HL-60/S4 (cell line): ENCODE results near the gene PDE4D.
"Not testable (repeated sequence)": the region's sequence is repeated elsewhere in the genome, so short reads cannot be mapped to it uniquely, and the experiment has no call there.

Experiments used
- in situ Hi-C: fragments of 300-500 bp; cut with MboI; formaldehyde crosslinking; loops from 2 replicates; pipeline ENCODE4 v1.14.3; 2022; ENCODE audit warnings: low sequenced_read_pairs

The PDE4D gene

GRCh38 chr5:59591162-59591561 is 302.4 kb downstream of the PDE4D start:
- in situ Hi-C loops, result no loop called here

GRCh38 chr5:59588922-59589321 is 304.6 kb downstream of the PDE4D start:
- in situ Hi-C loops, result no loop called here

DNA sequence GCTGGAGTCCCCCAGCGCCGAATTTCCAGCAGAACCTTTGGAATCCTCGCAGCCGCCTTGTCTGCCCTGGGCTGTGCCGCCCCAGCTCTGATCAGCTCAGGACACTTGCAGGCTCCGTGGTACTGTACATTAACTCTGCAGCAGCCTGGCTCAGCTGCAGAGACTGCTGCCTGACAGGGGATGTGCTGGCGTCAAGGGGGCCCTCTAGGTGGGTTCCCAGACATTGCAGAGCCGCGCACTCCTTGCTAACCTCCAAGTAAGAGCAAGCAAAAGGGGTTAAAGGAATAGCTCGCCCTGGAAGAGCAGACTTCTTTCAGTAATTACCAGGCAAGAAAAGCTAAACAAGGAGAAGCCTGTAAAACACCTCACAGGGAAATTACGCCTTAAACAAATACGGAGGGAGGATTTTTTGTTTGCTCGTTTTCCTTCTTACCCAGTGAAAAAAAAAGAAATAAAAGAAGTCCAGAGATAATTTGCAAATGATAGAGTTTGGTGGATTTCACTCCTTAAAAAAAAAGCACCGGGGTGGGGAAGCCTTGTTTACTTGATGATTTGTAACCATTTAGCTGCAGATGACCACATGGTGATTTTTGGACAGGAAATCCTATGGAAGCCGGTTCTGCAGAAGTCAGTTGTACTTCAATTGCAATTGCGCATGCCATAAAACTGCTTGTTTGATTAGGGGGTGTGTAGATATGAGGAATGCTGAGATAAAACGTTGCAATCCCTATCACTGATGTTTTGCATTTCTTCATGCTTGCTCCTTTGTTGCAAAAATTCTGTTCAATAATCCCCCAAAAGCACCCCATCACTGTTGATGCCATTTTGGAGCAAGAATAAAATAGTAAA is 305.8 kb downstream of the PDE4D start:
- in situ Hi-C loops, result no loop called here

DNA sequence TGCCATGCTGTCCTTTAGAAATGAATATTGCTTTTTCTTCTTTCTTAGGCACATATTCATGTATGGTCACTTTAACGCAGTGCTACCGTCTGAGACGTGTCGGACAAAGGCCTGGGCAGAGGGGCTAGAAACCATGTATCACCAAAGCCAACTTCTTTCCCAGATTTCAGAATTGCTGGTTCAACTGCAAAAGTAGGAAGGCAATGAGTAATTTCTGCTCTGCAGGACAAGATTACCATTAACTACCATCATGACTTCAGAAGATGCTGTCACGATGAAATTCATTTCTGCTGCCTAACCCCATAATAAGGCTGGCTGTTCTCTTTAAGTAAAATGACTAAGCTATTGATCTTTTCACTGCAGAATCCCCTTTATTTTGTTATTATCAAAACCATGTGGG is 306.7 kb downstream of the PDE4D start:
- in situ Hi-C loops, result no loop called here

DNA sequence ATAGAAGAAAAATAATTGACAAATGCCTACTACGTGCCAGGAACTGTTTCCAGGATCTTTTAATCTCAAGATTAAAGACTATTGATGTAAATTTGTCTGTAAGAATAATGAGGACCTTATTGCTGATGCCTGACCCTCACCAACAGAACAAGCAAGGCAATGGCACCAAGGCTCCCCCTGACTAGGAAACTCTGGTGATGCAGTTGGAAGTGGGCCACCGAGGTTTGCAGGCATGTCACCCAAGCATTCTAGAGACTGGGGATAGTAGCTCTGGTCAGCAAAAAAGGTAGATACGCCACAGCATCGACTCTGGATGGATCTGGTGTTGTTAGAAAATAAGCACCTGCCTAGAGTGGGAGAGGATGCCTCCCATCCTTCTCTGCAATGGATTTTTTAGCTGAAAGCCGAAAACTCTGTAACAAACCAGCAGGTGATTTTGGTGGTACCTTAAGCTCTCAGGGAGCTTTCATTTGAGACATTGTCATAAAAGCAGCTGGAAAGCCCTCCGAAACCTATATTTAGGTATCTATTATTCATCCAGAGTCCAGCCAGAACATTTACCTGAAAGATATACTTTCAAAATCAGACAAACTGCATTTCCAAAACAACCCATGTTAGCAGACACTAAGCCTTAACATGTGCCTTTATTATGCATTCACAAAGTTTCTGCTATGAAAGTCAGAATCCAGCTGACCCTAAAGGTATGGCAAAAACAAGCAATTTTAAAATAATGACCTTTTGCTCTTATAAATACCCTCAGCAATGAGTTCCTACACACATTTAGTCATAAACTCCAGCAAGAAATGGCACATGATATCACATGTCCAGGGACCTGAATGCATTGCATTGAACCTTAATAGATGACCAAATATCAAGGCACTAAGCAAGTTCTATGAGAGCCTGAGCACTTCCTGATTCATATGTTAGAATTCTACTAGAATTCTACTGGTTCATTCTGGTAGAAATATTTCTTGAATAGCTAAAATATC is 308.4 kb downstream of the PDE4D start:
- in situ Hi-C loops, result no loop called here

DNA sequence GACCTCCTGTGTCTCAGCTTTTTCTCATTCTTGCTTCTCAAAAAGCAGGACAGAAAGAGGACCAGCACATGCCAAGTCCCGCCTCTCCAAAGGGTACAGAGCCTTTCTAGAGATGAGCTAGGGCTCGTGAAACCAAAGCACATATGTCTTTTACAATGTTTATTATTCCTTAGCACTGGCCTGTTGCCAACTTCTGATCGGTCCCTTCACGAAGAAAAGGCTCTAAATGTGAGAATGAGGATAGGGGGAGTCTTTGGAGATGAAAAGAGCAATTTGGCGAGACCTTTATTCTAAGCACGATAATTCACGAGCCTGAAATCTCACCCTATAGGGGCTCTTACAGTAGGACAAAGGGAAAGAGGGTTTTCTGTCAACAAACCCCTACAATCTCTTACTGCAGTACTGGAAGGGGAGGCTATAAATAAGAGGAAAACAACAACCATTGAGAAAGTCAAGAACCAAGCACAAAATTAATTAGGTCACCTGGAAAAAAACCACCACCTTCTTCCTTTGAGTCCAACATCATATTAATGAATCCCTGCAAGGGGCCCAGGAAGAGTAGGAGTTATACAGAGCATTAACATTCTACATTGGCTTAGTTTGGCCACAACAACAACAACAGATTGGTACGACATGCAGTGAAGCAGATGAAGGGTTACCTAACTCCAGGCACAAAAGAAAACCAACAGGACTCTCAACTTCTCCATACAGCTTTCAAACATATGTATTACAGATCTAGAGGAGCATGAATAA is 309.5 kb downstream of the PDE4D start:
- in situ Hi-C loops, result no loop called here

DNA sequence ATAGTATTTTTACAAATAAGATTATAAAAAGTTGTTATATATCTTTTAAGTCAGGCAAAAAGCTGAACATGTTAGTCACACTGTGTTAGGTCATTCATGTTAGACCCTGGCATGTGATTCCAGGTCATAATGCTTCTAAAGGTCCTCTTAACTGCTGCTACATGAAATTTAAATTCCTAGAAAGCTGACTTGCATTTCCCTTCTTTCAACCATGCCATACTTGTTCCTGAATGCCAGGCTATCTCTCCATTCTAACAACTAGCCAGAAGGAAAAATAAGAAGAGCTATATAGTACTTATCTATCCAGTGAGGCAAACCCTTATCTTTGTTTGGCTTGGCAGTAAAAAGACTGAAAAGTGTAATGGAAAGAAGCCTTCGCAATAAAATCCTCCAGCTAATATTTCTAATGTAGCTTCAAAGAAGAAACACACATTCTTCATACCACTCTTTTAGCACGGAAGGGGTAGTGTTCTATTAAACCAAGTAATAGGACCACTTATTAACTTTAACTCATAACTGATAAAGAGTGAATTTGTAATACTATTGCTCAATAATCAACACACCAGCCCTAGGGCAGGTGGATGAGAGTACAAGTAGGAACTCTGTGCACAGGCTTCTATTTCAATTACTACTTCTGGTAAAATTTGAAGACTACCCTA is 310.2 kb downstream of the PDE4D start:
- in situ Hi-C loops, result no loop called here

- in situ Hi-C loops, result no loop called here
Observed at GRCh38 chr5:59582746-59583145, 310.8 kb downstream of the PDE4D start.

GRCh38 chr5:59579824-59580167 is 313.7 kb downstream of the PDE4D start:
- in situ Hi-C loops, result no loop called here

DNA sequence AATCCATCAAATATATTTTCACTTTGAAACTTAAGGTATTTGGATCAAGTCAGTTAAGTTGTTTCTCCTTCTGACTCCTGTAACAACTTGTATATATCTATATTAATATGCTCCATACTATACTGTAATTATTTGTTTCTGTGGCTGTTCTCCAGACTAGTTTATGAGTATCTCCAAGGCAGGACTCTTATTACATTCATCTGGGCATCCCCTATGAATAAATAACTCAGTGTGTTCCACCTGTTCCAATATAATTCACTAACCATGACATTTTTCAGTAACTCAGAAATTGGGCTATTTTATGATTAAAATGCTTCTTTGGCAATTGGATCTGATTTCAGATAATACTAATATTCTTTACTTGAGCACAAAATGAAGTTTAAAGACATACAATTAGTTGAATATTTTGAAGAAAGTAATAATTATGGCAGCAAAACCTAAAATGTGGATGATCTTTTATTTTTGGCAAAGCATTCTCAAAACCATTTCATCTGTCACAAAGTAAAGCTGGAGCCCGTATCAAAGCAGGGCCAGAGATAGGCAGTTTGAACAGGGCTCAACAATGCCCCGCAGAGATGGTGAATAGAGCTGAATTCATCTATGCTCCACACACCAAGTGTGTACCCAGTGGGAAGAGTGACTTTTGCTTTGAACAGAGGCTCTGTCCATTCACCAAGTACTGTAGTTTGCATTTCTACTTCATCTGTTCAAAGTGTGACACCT is 314.3 kb downstream of the PDE4D start:
- in situ Hi-C loops, result no loop called here

GRCh38 chr5:59577485-59577884 is 316.0 kb downstream of the PDE4D start:
- in situ Hi-C loops, result no loop called here

- in situ Hi-C loops, result no loop called here
Observed at GRCh38 chr5:59575648-59576445, 317.7 kb downstream of the PDE4D start.

DNA sequence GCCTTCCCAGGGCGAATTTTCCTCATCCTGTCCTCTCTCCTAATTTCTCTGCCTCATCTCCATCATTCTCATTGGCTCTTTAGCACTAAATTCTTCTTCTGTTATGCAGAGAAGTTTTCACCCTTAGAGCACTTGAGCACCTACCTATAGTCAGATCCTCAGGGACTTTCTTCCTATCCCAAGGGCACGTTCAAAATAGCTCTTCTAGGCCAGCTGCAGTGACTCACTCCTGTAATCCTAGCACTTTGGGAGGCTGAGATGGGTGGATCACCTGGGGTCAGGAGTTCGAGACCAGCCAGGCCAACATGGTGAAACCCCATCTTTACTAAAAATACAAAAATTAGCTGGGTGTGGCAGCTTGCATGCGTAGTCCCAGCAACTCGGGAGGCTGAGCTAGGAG is 320.0 kb downstream of the PDE4D start:
- in situ Hi-C loops, result not testable (repeated sequence)

GRCh38 chr5:59571067-59571466 is 322.5 kb downstream of the PDE4D start:
- in situ Hi-C loops, result no loop called here

- in situ Hi-C loops, result no loop called here
Observed at GRCh38 chr5:59569608-59570334, 323.8 kb downstream of the PDE4D start.

- in situ Hi-C loops, result no loop called here
Observed at GRCh38 chr5:59569158-59569557, 324.4 kb downstream of the PDE4D start.

DNA sequence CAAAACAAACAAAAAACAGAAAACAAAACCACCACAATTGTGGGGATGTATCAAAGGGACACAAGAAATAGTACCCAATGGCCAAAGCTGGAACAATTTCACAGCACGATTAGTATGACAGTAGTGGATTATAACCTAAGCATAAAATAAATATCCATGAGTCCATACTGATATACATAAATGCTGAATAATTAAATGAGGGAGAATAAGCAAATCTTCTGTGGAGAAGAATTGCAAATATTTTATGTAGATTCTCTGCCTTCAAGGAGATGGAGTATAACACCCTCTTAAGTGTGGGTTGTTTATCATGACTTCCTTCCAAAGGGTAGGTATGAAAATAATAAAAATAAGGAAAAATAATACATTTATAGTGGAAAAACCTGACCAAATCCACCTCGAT is 325.4 kb downstream of the PDE4D start:
- in situ Hi-C loops, result no loop called here

DNA sequence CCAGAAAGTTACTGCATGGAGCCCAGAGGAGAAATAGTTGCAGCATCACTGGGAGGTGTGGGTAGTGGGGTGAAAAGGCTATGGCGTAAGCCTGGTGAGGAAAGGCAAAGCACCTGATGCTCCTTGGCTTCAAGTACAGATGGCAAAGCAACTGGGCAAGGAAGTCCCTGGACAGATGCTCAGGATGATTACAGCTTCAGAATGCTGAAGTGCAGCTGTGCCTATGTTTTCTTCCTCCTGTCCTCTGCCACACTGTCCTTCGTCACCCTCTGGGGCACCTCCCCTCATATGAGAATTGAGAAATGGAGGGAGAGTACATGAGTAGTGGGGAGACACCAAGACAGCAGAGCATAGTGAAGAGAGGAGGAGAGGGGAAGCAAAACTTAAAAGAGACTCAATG is 328.0 kb downstream of the PDE4D start:
- in situ Hi-C loops, result no loop called here

- in situ Hi-C loops, result no loop called here
Observed at GRCh38 chr5:59564895-59565294, 328.6 kb downstream of the PDE4D start.
